Testis (tissue), 3 donors: Measurements from ENCODE around the gene MFAP3L. TPM values are rescaled to one million over a fixed set of nuclear protein-coding genes. Genes with fewer than 3 reads are reported as not detected.

ENCODE experiments used
- DNase-seq: peaks from one replicate; pipeline ENCODE4 v3.0.0-alpha.2; 2019
- H3K27ac ChIP-seq, 2 donors: fragments of 200-600 bp; sonication (generic); one replicate each; pipeline ENCODE4 v1.5.1; 2019
- H3K27me3 ChIP-seq: fragments of 200-600 bp; sonication (generic); one replicate; pipeline ENCODE4 v1.5.1; 2019
- H3K36me3 ChIP-seq: fragments of 200-600 bp; sonication (generic); one replicate; pipeline ENCODE4 v1.5.1; 2017; ENCODE audit warnings: low read depth; ENCODE audit errors: missing control alignments
- H3K4me1 ChIP-seq: fragments of 200-600 bp; sonication (generic); one replicate; pipeline ENCODE4 v1.5.1; 2019
- H3K4me3 ChIP-seq, 2 donors: fragments of 200-600 bp; sonication (generic); one replicate each; pipeline ENCODE4 v1.5.1; 2017 to 2019
- H3K9me3 ChIP-seq: fragments of 200-600 bp; sonication (generic); one replicate; pipeline ENCODE4 v1.5.1; 2017
- CTCF ChIP-seq, 3 experiments: fragments of 450-650 bp in 2 of 3; fragments of 200-600 bp in 1 of 3; sonication (generic) in 1 of 3; IDR thresholded peaks; one replicate each; pipeline ENCODE4 v1.5.1; 2016 to 2019; ENCODE audit warnings: antibody characterized with exemption in 3 of 3, mild to moderate bottlenecking in 2 of 3, moderate library complexity in 1 of 3
- POLR2A ChIP-seq: fragments of 450-650 bp; IDR thresholded peaks from one replicate; pipeline ENCODE4 v1.6.1; 2017; ENCODE audit warnings: antibody characterized with exemption, mild to moderate bottlenecking, moderate library complexity
- WGBS, 2 donors: methylation state at CpG; one replicate each; pipeline ENCODE4 v1.1.5; 2018; 5-methylcytosine and 5-hydroxymethylcytosine counted together
- intact Hi-C: fragments of 100-400 bp; cut with DNase I; formaldehyde crosslinking; loops from one replicate; pipeline ENCODE4 v1.15.1; 2023; ENCODE audit warnings: low total_unique reads
- polyA plus RNA-seq: library from polyadenylated mRNA; stranded (reverse); fragments of 350-450 nt; fragmentation: Illumina TruSeq; extraction: RNeasy Lipid Tissue Mini Kit (QIAGEN cat#74804); gene quantifications from one replicate; pipeline ENCODE4 v1.2.3, GENCODE V29; 2014; ENCODE audit warnings: low read depth, low replicate concordance; ENCODE audit not compliant: insufficient read depth
- total RNA-seq, 2 donors: library from RNA; depleted of rRNA; stranded (reverse); fragments of >200 nt; gene quantifications; one replicate each; pipeline ENCODE4 v1.2.3, GENCODE V29; 2016

MFAP3L gene
- total and polyA plus RNA-seq, 3 donors from 2014 or later = 41.4 to 113 (median 78.6) TPM

GRCh38 chr4:169957785-169958184 is 68.4 kb downstream of the MFAP3L start:
- no peak for DNase-seq
- Histone ChIP-seq H3K4me1 (no peaks in the 10 kb centered on the region), H3K27ac (no peak overlapping the region), H3K4me3 (no peak overlapping the region), H3K27me3 (no peaks in the 10 kb centered on the region), H3K36me3 (no peaks in the 10 kb centered on the region), H3K9me3 (no peaks in the 10 kb centered on the region)
- intact Hi-C loops = no loop called here
- 76 to 88% methylated on average over 3 of the region's 3 CpGs for WGBS, 2 donors
- TF ChIP-seq POLR2A = no peak
- TF ChIP-seq CTCF (IDR thresholded peaks at IDR 0.05) = no peak

- H3K4me3 ChIP-seq = no peak overlapping the region
- TF ChIP-seq CTCF (IDR thresholded peaks at IDR 0.05) = no peak
- TF ChIP-seq POLR2A = no peak
- DNase-seq = no peak
- H3K9me3 ChIP-seq = no peaks in the 10 kb centered on the region
- H3K4me1 ChIP-seq = no peaks in the 10 kb centered on the region
- no peaks in the 10 kb centered on the region for H3K27me3 ChIP-seq
- no peaks in the 10 kb centered on the region for H3K36me3 ChIP-seq
- no peak overlapping the region for H3K27ac ChIP-seq
- 65 to 79% methylated on average over 5 of the region's 5 CpGs for WGBS, 2 donors
- intact Hi-C loops = no loop called here
Measured at GRCh38 chr4:169956091-169956843, 69.9 kb downstream of the MFAP3L start.

GRCh38 chr4:169955521-169955920 is 70.7 kb downstream of the MFAP3L start:
- Histone ChIP-seq H3K36me3 (no peaks in the 10 kb centered on the region), H3K4me1 (no peaks in the 10 kb centered on the region), H3K4me3 (no peak overlapping the region), H3K27me3 (no peaks in the 10 kb centered on the region), H3K9me3 (no peaks in the 10 kb centered on the region), H3K27ac (no peak overlapping the region)
- 87 to 92% methylated on average over 5 of the region's 5 CpGs for WGBS, 2 donors
- DNase-seq = no peak
- TF ChIP-seq POLR2A = no peak
- TF ChIP-seq CTCF (IDR thresholded peaks at IDR 0.05) = no peak
- intact Hi-C loops = no loop called here

- no peaks in the 10 kb centered on the region for H3K9me3 ChIP-seq
- intact Hi-C loops = no loop called here
- no peak overlapping the region for H3K4me3 ChIP-seq
- WGBS, 2 donors = 65 to 73% methylated on average over 4 of the region's 4 CpGs
- DNase-seq = no peak
- H3K27ac ChIP-seq = no peak overlapping the region
- no peaks in the 10 kb centered on the region for H3K27me3 ChIP-seq
- no peaks in the 10 kb centered on the region for H3K36me3 ChIP-seq
- TF ChIP-seq POLR2A = no peak
- no peak for TF ChIP-seq CTCF (IDR thresholded peaks at IDR 0.05)
- H3K4me1 ChIP-seq = no peaks in the 10 kb centered on the region
Measured at GRCh38 chr4:169952236-169953002, 73.8 kb downstream of the MFAP3L start.
